Right lobe of liver (tissue), 4 donors: ENCODE results near the gene VPS13A.

Experiments used
- POLR2A ChIP-seq: fragments of 450-650 bp; IDR thresholded peaks from one replicate; pipeline ENCODE4 v1.6.1; 2017; ENCODE audit warnings: antibody characterized with exemption, mild to moderate bottlenecking
- TF ChIP-seq, protein P1 (sequence below), 4 donors: fragments of 200-600 bp in 3 of 4; fragments of 450-650 bp in 1 of 4; IDR thresholded peaks; one replicate each; pipeline versions ENCODE4 v1.5.1 to v1.8.0; 2016 to 2022; ENCODE audit warnings: antibody characterized with exemption in 4 of 4, mild to moderate bottlenecking in 2 of 4
- donor health status: DM: no; HTN: no; CAD: no.
- donor health status: DM: no; HTN: no; CAD: no.
- donor health status: DM: no; HTN: yes; CAD: no.

DNA sequence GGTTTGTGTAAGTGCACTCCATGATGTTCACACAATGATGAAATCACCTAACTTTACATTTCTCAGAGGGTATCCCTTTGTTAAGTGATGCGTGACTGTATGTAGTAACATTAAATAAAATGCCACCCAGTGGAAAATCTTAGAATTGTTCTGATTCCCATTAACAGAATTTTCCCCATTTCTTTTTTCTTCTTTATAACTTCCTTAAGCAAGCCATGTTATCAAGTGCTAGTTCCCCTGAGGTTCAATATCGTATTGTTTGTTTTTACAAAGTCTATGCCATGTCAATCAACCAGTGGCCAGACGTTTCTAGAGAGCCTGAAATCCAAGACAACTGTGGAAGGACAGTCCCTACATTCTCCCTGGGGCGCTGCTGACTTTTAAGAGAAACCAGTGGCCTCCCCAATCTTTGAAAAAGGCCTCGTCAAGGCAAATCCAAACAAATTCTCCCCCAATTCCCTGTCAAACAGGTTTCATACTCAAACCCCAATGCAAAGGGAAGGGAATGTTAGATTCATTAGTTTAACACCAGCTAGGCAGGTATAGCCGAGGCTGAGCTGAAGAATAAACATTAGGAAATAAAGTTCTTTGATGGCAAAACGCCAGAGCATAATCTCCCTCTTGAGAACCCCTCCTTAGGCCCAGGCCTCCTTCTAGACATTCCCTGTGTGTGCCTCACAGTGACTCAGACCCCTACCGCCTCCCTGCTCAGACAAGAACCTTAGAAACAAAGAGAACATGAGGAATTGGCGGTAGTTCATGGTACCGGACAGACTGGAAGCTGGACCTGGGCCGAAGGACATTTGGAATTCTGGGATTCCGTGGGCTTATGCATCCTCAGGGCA is 272.1 kb downstream of the VPS13A start:
- TF ChIP-seq POLR2A, result no peak
- TF ChIP-seq, protein P1, sequence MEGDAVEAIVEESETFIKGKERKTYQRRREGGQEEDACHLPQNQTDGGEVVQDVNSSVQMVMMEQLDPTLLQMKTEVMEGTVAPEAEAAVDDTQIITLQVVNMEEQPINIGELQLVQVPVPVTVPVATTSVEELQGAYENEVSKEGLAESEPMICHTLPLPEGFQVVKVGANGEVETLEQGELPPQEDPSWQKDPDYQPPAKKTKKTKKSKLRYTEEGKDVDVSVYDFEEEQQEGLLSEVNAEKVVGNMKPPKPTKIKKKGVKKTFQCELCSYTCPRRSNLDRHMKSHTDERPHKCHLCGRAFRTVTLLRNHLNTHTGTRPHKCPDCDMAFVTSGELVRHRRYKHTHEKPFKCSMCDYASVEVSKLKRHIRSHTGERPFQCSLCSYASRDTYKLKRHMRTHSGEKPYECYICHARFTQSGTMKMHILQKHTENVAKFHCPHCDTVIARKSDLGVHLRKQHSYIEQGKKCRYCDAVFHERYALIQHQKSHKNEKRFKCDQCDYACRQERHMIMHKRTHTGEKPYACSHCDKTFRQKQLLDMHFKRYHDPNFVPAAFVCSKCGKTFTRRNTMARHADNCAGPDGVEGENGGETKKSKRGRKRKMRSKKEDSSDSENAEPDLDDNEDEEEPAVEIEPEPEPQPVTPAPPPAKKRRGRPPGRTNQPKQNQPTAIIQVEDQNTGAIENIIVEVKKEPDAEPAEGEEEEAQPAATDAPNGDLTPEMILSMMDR (IDR thresholded peaks at IDR 0.05), result no peak
